ENCODE measurements around the gene ADGRV1. TPM values are rescaled to one million over a fixed set of nuclear protein-coding genes. Genes with fewer than 3 reads are reported as not detected.

ADGRV1 gene
- total and polyA plus RNA-seq, 4 donors, result 0.36 to 0.64 (median 0.50) TPM

DNA sequence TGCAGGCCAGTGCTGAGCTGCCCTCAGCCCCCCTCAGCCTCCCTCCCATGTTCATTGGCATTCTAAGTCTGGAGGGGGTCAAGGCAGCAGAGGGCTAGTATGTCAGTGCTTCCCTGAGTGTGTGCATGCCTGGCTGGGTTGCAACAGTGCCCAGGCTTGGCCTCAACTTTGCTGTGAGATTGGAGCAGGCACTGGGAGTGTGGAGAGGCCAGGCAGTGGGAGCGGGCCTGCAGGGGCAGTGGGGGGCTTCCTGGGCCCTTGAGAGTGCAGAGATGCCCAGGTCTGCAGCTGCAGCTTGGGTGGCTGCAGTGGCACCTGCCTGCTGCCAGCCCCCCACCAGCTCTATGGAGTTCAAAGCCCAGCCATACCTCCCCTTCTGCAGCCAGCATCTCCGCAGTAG lies 585.2 kb downstream of the ADGRV1 start:
- DNase-seq (no peak), ATAC-seq (ENCODE audit: low FRiP score) (no peak)
- Histone ChIP-seq H3K4me1 (ENCODE audit: control insufficient read depth in 1 of 2, insufficient read depth in 2 of 2, low read length in 2 of 2) (peaks cover 0 to 1% of the 10 kb centered on the region in 2 donors), H3K27ac (ENCODE audit: low read depth in 1 of 2, low read length in 2 of 2) (peak overlapping the region in 1 of 2 donors; percentile 1), H3K27me3 (ENCODE audit: control insufficient read depth in 1 of 2, insufficient read depth in 2 of 2, low read length in 1 of 2) (no peaks in the 10 kb centered on the region), H3K9me3 (ENCODE audit: control insufficient read depth, low read length) (no peaks in the 10 kb centered on the region), H3K4me3 (ENCODE audit: low read length in 2 of 2) (no peak overlapping the region), H3K36me3 (ENCODE audit: control insufficient read depth in 1 of 2, insufficient read depth in 2 of 2, low read length in 1 of 2) (no peaks in the 10 kb centered on the region)
- intact Hi-C loops (cut with DNase I), result no loop called here
- WGBS, 2 donors, result 98 to 100% methylated on average over 2 of the region's 2 CpGs

GRCh38 chr5:91144491-91145332 lies 586.1 kb downstream of the ADGRV1 start:
- Histone ChIP-seq H3K36me3 (ENCODE audit: control insufficient read depth in 1 of 2, insufficient read depth in 2 of 2, low read length in 1 of 2) (no peaks in the 10 kb centered on the region), H3K9me3 (ENCODE audit: control insufficient read depth, low read length) (no peaks in the 10 kb centered on the region), H3K4me1 (ENCODE audit: control insufficient read depth in 1 of 2, insufficient read depth in 2 of 2, low read length in 2 of 2) (peaks cover 0 to 1% of the 10 kb centered on the region in 2 donors), H3K27me3 (ENCODE audit: control insufficient read depth in 1 of 2, insufficient read depth in 2 of 2, low read length in 1 of 2) (no peaks in the 10 kb centered on the region), H3K4me3 (ENCODE audit: low read length in 2 of 2) (no peak overlapping the region), H3K27ac (ENCODE audit: low read depth in 1 of 2, low read length in 2 of 2) (no peak overlapping the region)
- 19 to 23% methylated on average over 5 of the region's 5 CpGs for WGBS, 2 donors
- DNase-seq, result no peak
- ATAC-seq (ENCODE audit: low FRiP score), result peak; percentile 59
- intact Hi-C loops (cut with DNase I), result no loop called here

- no peak overlapping the region for H3K4me3 ChIP-seq (ENCODE audit: low read length in 2 of 2)
- no peak overlapping the region for H3K27ac ChIP-seq (ENCODE audit: low read depth in 1 of 2, low read length in 2 of 2)
- WGBS, 2 donors, result 3 to 4% methylated on average over 2 of the region's 2 CpGs
- peaks cover 0 to 1% of the 10 kb centered on the region in 2 donors for H3K4me1 ChIP-seq (ENCODE audit: control insufficient read depth in 1 of 2, insufficient read depth in 2 of 2, low read length in 2 of 2)
- no peaks in the 10 kb centered on the region for H3K9me3 ChIP-seq (ENCODE audit: control insufficient read depth, low read length)
- DNase-seq (no peak), ATAC-seq (ENCODE audit: low FRiP score) (peak; percentile 67)
- no peaks in the 10 kb centered on the region for H3K36me3 ChIP-seq (ENCODE audit: control insufficient read depth in 1 of 2, insufficient read depth in 2 of 2, low read length in 1 of 2)
- no peaks in the 10 kb centered on the region for H3K27me3 ChIP-seq (ENCODE audit: control insufficient read depth in 1 of 2, insufficient read depth in 2 of 2, low read length in 1 of 2)
- intact Hi-C loops (cut with DNase I), result no loop called here
These were observed 586.7 kb downstream of the ADGRV1 start for GRCh38 chr5:91145333-91145620.

DNA sequence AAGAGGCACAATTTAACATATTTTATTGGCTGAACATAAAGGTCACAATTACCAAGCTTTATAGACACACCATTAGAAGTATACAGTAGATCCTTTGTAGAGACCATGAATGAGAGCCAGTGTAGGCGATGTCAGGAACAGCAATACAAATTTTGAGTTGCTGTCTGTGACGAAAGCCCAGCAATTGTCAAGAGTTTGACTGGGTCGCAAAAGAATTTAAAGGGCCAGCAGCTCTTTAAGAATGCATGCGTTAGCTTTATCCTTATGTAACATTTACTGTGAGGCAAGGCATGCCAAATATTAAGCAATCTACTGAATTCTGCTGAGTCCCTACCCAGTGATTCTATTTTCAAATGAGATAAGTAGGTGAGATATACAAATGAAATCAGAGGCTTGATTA lies 587.6 kb downstream of the ADGRV1 start:
- DNase-seq (no peak), ATAC-seq (ENCODE audit: low FRiP score) (no peak)
- 55 to 65% methylated on average over 4 of the region's 4 CpGs for WGBS, 2 donors
- H3K27me3 ChIP-seq (ENCODE audit: control insufficient read depth in 1 of 2, insufficient read depth in 2 of 2, low read length in 1 of 2), result no peaks in the 10 kb centered on the region
- H3K36me3 ChIP-seq (ENCODE audit: control insufficient read depth in 1 of 2, insufficient read depth in 2 of 2, low read length in 1 of 2), result no peaks in the 10 kb centered on the region
- intact Hi-C loops (cut with DNase I), result no loop called here
- H3K4me3 ChIP-seq (ENCODE audit: low read length in 2 of 2), result no peak overlapping the region
- H3K27ac ChIP-seq (ENCODE audit: low read depth in 1 of 2, low read length in 2 of 2), result no peak overlapping the region
- H3K4me1 ChIP-seq (ENCODE audit: control insufficient read depth in 1 of 2, insufficient read depth in 2 of 2, low read length in 2 of 2), result peaks cover 0 to 1% of the 10 kb centered on the region in 2 donors
- no peaks in the 10 kb centered on the region for H3K9me3 ChIP-seq (ENCODE audit: control insufficient read depth, low read length)

- ATAC-seq (ENCODE audit: low FRiP score) (no peak), DNase-seq (no peak)
- H3K27me3 ChIP-seq (ENCODE audit: control insufficient read depth in 1 of 2, insufficient read depth in 2 of 2, low read length in 1 of 2), result no peaks in the 10 kb centered on the region
- H3K36me3 ChIP-seq (ENCODE audit: control insufficient read depth in 1 of 2, insufficient read depth in 2 of 2, low read length in 1 of 2), result no peaks in the 10 kb centered on the region
- intact Hi-C loops (cut with DNase I), result no loop called here
- H3K4me3 ChIP-seq (ENCODE audit: low read length in 2 of 2), result no peak overlapping the region
- H3K4me1 ChIP-seq (ENCODE audit: control insufficient read depth in 1 of 2, insufficient read depth in 2 of 2, low read length in 2 of 2), result peaks cover 0 to 1% of the 10 kb centered on the region in 2 donors
- WGBS, 2 donors, result 96 to 97% methylated on average over 4 of the region's 4 CpGs
- no peak overlapping the region for H3K27ac ChIP-seq (ENCODE audit: low read depth in 1 of 2, low read length in 2 of 2)
- H3K9me3 ChIP-seq (ENCODE audit: control insufficient read depth, low read length), result no peaks in the 10 kb centered on the region
These were observed 588.5 kb downstream of the ADGRV1 start for GRCh38 chr5:91146905-91147600.

- DNase-seq, result no peak
- Histone ChIP-seq H3K9me3 (ENCODE audit: control insufficient read depth, low read length) (no peaks in the 10 kb centered on the region), H3K4me3 (ENCODE audit: low read length in 2 of 2) (no peak overlapping the region), H3K36me3 (ENCODE audit: control insufficient read depth in 1 of 2, insufficient read depth in 2 of 2, low read length in 1 of 2) (no peaks in the 10 kb centered on the region), H3K27ac (ENCODE audit: low read depth in 1 of 2, low read length in 2 of 2) (no peak overlapping the region), H3K4me1 (ENCODE audit: control insufficient read depth in 1 of 2, insufficient read depth in 2 of 2, low read length in 2 of 2) (no peaks in the 10 kb centered on the region), H3K27me3 (ENCODE audit: control insufficient read depth in 1 of 2, insufficient read depth in 2 of 2, low read length in 1 of 2) (no peaks in the 10 kb centered on the region)
- no peak for ATAC-seq (ENCODE audit: low FRiP score)
- WGBS, 2 donors, result 81 to 82% methylated on average over 1 of the region's 1 CpG
- intact Hi-C loops (cut with DNase I), result loop anchor here in 1 of 2 donors (2.0 kb wide), 1 partner anchor 23 kb away; no protein-coding TSS in a partner anchor
These were observed 591.6 kb downstream of the ADGRV1 start for GRCh38 chr5:91150234-91150633.

DNA sequence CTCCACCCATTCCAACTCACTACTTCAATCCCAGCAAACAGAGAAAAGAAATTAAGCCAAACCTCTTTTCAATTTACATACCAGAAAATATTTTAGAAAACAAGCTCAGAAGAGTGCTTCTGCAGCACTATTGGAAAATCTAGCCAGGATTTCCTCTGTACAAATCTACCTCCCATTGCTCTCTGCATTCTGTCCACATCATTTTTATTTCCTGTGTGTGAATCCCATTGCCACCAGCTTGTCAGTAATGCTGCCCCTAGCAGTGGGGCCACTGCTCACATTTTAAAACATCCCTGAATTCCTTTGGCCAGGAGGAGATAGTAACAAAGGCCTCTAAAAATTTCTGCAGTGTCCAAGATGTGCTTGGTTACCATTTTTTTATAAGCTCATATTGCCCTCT lies 592.0 kb downstream of the ADGRV1 start:
- H3K27ac ChIP-seq (ENCODE audit: low read depth in 1 of 2, low read length in 2 of 2), result peak overlapping the region in 1 of 2 donors; percentile 43
- ATAC-seq (ENCODE audit: low FRiP score) (no peak), DNase-seq (no peak)
- H3K4me3 ChIP-seq (ENCODE audit: low read length in 2 of 2), result no peak overlapping the region
- intact Hi-C loops (cut with DNase I), result loop anchor here in 1 of 2 donors (2.0 kb wide), 1 partner anchor 24 kb away; no protein-coding TSS in a partner anchor
- no peaks in the 10 kb centered on the region for H3K4me1 ChIP-seq (ENCODE audit: control insufficient read depth in 1 of 2, insufficient read depth in 2 of 2, low read length in 2 of 2)
- no peaks in the 10 kb centered on the region for H3K27me3 ChIP-seq (ENCODE audit: control insufficient read depth in 1 of 2, insufficient read depth in 2 of 2, low read length in 1 of 2)
- H3K36me3 ChIP-seq (ENCODE audit: control insufficient read depth in 1 of 2, insufficient read depth in 2 of 2, low read length in 1 of 2), result no peaks in the 10 kb centered on the region
- H3K9me3 ChIP-seq (ENCODE audit: control insufficient read depth, low read length), result no peaks in the 10 kb centered on the region

GRCh38 chr5:91151947-91152346 lies 593.4 kb downstream of the ADGRV1 start:
- no peaks in the 10 kb centered on the region for H3K36me3 ChIP-seq (ENCODE audit: control insufficient read depth in 1 of 2, insufficient read depth in 2 of 2, low read length in 1 of 2)
- no peak overlapping the region for H3K27ac ChIP-seq (ENCODE audit: low read depth in 1 of 2, low read length in 2 of 2)
- H3K9me3 ChIP-seq (ENCODE audit: control insufficient read depth, low read length), result no peaks in the 10 kb centered on the region
- ATAC-seq (ENCODE audit: low FRiP score) (peak; percentile 83), DNase-seq (peak in 1 of 2 donors; percentile 74)
- H3K4me1 ChIP-seq (ENCODE audit: control insufficient read depth in 1 of 2, insufficient read depth in 2 of 2, low read length in 2 of 2), result no peaks in the 10 kb centered on the region
- no peak overlapping the region for H3K4me3 ChIP-seq (ENCODE audit: low read length in 2 of 2)
- no peaks in the 10 kb centered on the region for H3K27me3 ChIP-seq (ENCODE audit: control insufficient read depth in 1 of 2, insufficient read depth in 2 of 2, low read length in 1 of 2)
- 38 to 44% methylated on average over 2 of the region's 2 CpGs for WGBS, 2 donors
- intact Hi-C loops (cut with DNase I), result loop anchor here in 1 of 2 donors (2.0 kb wide), 1 partner anchor 25 kb away; no protein-coding TSS in a partner anchor

DNA sequence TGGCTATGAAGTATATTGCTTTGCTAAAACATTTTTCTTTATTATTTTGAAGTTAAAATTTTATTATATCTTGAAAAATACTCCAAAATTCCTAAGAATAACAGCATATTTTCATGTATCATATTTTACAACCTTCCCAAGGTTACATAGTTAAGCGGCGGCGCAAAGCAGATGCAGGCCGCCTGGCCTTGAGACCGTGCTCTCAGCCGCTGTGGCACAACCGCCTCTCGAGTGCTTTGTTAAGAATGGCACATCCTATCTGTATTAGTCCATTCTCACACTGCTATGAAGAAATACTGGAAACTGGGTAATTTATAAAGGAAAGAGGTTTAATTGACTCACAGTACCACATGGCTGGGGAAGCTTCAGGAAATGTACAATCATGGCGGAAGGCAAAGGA lies 595.7 kb downstream of the ADGRV1 start:
- H3K4me3 ChIP-seq (ENCODE audit: low read length in 2 of 2), result no peak overlapping the region
- DNase-seq (no peak), ATAC-seq (ENCODE audit: low FRiP score) (no peak)
- no peaks in the 10 kb centered on the region for H3K27me3 ChIP-seq (ENCODE audit: control insufficient read depth in 1 of 2, insufficient read depth in 2 of 2, low read length in 1 of 2)
- H3K9me3 ChIP-seq (ENCODE audit: control insufficient read depth, low read length), result no peaks in the 10 kb centered on the region
- intact Hi-C loops (cut with DNase I), result no loop called here
- H3K4me1 ChIP-seq (ENCODE audit: control insufficient read depth in 1 of 2, insufficient read depth in 2 of 2, low read length in 2 of 2), result no peaks in the 10 kb centered on the region
- peak overlapping the region in 1 of 2 donors; percentile 68 for H3K27ac ChIP-seq (ENCODE audit: low read depth in 1 of 2, low read length in 2 of 2)
- WGBS, 2 donors, result 98% methylated on average over 9 of the region's 9 CpGs
- H3K36me3 ChIP-seq (ENCODE audit: control insufficient read depth in 1 of 2, insufficient read depth in 2 of 2, low read length in 1 of 2), result no peaks in the 10 kb centered on the region

Data from aorta (tissue), 5 donors.